ENCODE data around the gene LDLRAD1.

Gene LDLRAD1

GRCh38 chr1:54014009-54014629 is 3.9 kb downstream of the LDLRAD1 start:
- TF ChIP-seq CTCF (IDR thresholded peaks at IDR 0.05; ENCODE audit: borderline replicate concordance, insufficient read depth, low read depth, low read length) = no peak
- H3K4me3 ChIP-seq (ENCODE audit: low read depth, low read length) = no peak overlapping the region

GRCh38 chr1:54013393-54014008 is 4.5 kb downstream of the LDLRAD1 start:
- TF ChIP-seq CTCF (IDR thresholded peaks at IDR 0.05; ENCODE audit: borderline replicate concordance, insufficient read depth, low read depth, low read length) = no peak
- H3K4me3 ChIP-seq (ENCODE audit: low read depth, low read length) = no peak overlapping the region

- no peak for TF ChIP-seq CTCF (IDR thresholded peaks at IDR 0.05; ENCODE audit: borderline replicate concordance, insufficient read depth, low read depth, low read length)
- no peak overlapping the region for H3K4me3 ChIP-seq (ENCODE audit: low read depth, low read length)
Observed at GRCh38 chr1:54012863-54013262, 5.1 kb downstream of the LDLRAD1 start.

GRCh38 chr1:54012008-54012325 is 6.0 kb downstream of the LDLRAD1 start:
- no peak for TF ChIP-seq CTCF (IDR thresholded peaks at IDR 0.05; ENCODE audit: borderline replicate concordance, insufficient read depth, low read depth, low read length)
- no peak overlapping the region for H3K4me3 ChIP-seq (ENCODE audit: low read depth, low read length)

GRCh38 chr1:54011316-54012007 is 6.5 kb downstream of the LDLRAD1 start:
- TF ChIP-seq CTCF (IDR thresholded peaks at IDR 0.05; ENCODE audit: borderline replicate concordance, insufficient read depth, low read depth, low read length) = no peak
- H3K4me3 ChIP-seq (ENCODE audit: low read depth, low read length) = no peak overlapping the region

- TF ChIP-seq CTCF (IDR thresholded peaks at IDR 0.05; ENCODE audit: borderline replicate concordance, insufficient read depth, low read depth, low read length) = no peak
- no peak overlapping the region for H3K4me3 ChIP-seq (ENCODE audit: low read depth, low read length)
Observed at GRCh38 chr1:54010415-54011117, 7.4 kb downstream of the LDLRAD1 start.

All from GM12875 (cell line).